Bladder microvascular endothelial cell (primary cell): Measurements from ENCODE around the gene GSPT2. TPM values are rescaled to one million over a fixed set of nuclear protein-coding genes. Genes with fewer than 3 reads are reported as not detected.

ENCODE experiments used
- total RNA-seq: library from RNA; depleted of rRNA; stranded (reverse); fragments of >200 nt; gene quantifications from 2 replicates; pipeline ENCODE4 v1.2.3, GENCODE V29; 2014

The GSPT2 gene
- total RNA-seq: 3.1 and 5.4 TPM in 2 replicates

GRCh38 chrX:51743179-51743957, at the start of gene GSPT2:
TSS of gene GSPT2 (plus strand) at chrX:51743442. CDS start at chrX:51743627, 185 bp downstream.

GRCh38 chrX:51710277-51711164, 32.7 kb upstream of the GSPT2 start, which contains the start of gene CENPVL1:
TSS of gene CENPVL1 (plus strand) at chrX:51710512. CDS start at chrX:51710512, 0 bp downstream.

Other genes with a start within 250 kb of the GSPT2 start
- gene NUDT11, start 246.8 kb upstream of the GSPT2 start, total RNA-seq: 1.1 and 1.2 TPM in 2 replicates
- not detected in 2 replicates for gene CENPVL3, start 124.5 kb upstream of the GSPT2 start, total RNA-seq
- not detected in 2 replicates for gene CENPVL2, start 60.6 kb upstream of the GSPT2 start, total RNA-seq
- gene CENPVL1, start 32.9 kb upstream of the GSPT2 start, total RNA-seq: not detected in 2 replicates
- 35.5 and 70.2 TPM in 2 replicates for gene MAGED1, start 150.2 kb downstream of the GSPT2 start, total RNA-seq